Nephron progenitor cell (in vitro differentiated cells): ENCODE data around the gene BRD3.

ENCODE experiments used
- DNase-seq: peaks from one replicate; pipeline ENCODE4 v3.0.0; 2021
- H3K27ac Mint-ChIP-seq: 2 replicates; pipeline ENCODE4 v1.8.0; 2021; ENCODE audit warnings: mild to moderate bottlenecking, moderate library complexity, mixed read lengths
- H3K27me3 Mint-ChIP-seq: 2 replicates; pipeline ENCODE4 v1.8.0; 2021; ENCODE audit warnings: mild to moderate bottlenecking, low read depth, mixed read lengths; ENCODE audit not compliant: poor library complexity
- H3K36me3 Mint-ChIP-seq: 2 replicates; pipeline ENCODE4 v1.8.0; 2021; ENCODE audit warnings: low read depth, mixed read lengths
- H3K4me1 Mint-ChIP-seq: 2 replicates; pipeline ENCODE4 v1.8.0; 2021; ENCODE audit warnings: mixed read lengths
- H3K4me3 Mint-ChIP-seq: 2 replicates; pipeline ENCODE4 v1.8.0; 2021; ENCODE audit warnings: mild to moderate bottlenecking, moderate library complexity, mixed read lengths
- H3K9me3 Mint-ChIP-seq: 2 replicates; pipeline ENCODE4 v1.8.0; 2021; ENCODE audit warnings: mild to moderate bottlenecking, moderate library complexity, mixed read lengths
- CTCF ChIP-seq: fragments of 200-600 bp; sonication (generic); IDR thresholded peaks from 2 replicates; pipeline ENCODE4 v1.5.0; 2021; ENCODE audit warnings: antibody characterized with exemption

BRD3 gene

DNA sequence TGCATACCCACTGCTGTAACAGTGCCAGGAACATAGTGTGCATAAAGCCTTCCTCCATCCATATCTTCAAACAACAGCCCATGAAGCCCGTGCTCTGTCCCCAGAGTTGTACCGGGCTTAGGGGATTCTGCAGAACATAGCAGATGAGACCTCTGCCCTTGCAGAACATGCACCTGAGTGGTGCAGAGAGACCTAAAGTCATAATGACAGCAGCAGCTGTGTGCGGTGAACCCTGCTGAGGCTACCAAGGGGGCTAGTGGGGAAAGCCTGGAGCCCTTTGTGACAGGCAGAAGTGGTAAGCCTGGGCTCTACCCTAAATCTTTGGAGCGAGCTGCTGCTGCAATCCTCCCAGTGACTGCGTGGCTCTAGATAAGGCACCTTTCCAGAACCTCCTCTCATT lies 32.2 kb upstream of the BRD3 start:
- no peak overlapping the region for H3K27ac Mint-ChIP-seq
- H3K9me3 Mint-ChIP-seq = peaks cover 22% of the 10 kb centered on the region

GRCh38 chr9:134099123-134099761 lies 31.4 kb upstream of the BRD3 start:
- TF ChIP-seq CTCF = peak; percentile 58
- H3K27ac Mint-ChIP-seq = no peak overlapping the region
- H3K4me1 Mint-ChIP-seq = no peaks in the 10 kb centered on the region
- H3K27me3 Mint-ChIP-seq = peaks cover 51% of the 10 kb centered on the region
- H3K9me3 Mint-ChIP-seq = peaks cover 14% of the 10 kb centered on the region
- peaks cover 5% of the 10 kb centered on the region for H3K36me3 Mint-ChIP-seq
- DNase-seq = peak; percentile 14
- H3K4me3 Mint-ChIP-seq = no peak overlapping the region

More for the DNA sequence above, 32.2 kb upstream of the BRD3 start:
- H3K36me3 Mint-ChIP-seq = peaks cover 5% of the 10 kb centered on the region
- no peak for DNase-seq
- H3K27me3 Mint-ChIP-seq = peaks cover 50% of the 10 kb centered on the region
- no peaks in the 10 kb centered on the region for H3K4me1 Mint-ChIP-seq
- TF ChIP-seq CTCF = no peak
- no peak overlapping the region for H3K4me3 Mint-ChIP-seq

DNA sequence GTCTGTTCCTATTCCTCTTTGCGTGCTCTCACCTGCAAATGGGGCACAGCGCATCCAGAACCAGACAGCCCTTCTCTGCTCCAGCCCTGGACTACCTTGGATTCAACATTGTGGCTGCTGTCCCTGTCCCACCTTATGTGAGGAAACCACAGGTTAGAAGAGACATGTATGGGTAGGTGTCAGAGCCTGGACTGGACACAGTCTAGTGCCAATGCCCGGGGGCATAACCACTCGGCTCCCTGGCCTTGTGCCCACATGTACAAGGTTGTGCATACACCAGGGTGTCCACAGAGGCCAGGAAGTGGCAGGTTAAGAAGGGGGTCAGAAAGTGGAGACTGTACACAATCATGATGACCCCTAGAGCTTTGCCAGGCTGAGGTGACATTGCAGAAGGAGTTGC lies 22.1 kb upstream of the BRD3 start:
- Mint-ChIP-seq H3K9me3 (peaks cover 20% of the 10 kb centered on the region), H3K4me3 (no peak overlapping the region), H3K27ac (no peak overlapping the region), H3K4me1 (no peaks in the 10 kb centered on the region), H3K36me3 (no peaks in the 10 kb centered on the region), H3K27me3 (peaks cover 32% of the 10 kb centered on the region)
- no peak for TF ChIP-seq CTCF
- DNase-seq = no peak

- H3K4me3 Mint-ChIP-seq = no peak overlapping the region
- H3K27ac Mint-ChIP-seq = no peak overlapping the region
- H3K27me3 Mint-ChIP-seq = peaks cover 36% of the 10 kb centered on the region
Measured at GRCh38 chr9:134088063-134088725, 20.4 kb upstream of the BRD3 start.

GRCh38 chr9:134085674-134086073 lies 17.8 kb upstream of the BRD3 start:
- Mint-ChIP-seq H3K36me3 (no peaks in the 10 kb centered on the region), H3K27me3 (peaks cover 46% of the 10 kb centered on the region), H3K4me3 (no peak overlapping the region), H3K27ac (no peak overlapping the region), H3K4me1 (no peaks in the 10 kb centered on the region), H3K9me3 (peaks cover 22% of the 10 kb centered on the region)
- no peak for TF ChIP-seq CTCF
- no peak for DNase-seq

More at GRCh38 chr9:134088063-134088725, 20.4 kb upstream of the BRD3 start:
- no peak for TF ChIP-seq CTCF
- Mint-ChIP-seq H3K4me1 (no peaks in the 10 kb centered on the region), H3K36me3 (no peaks in the 10 kb centered on the region), H3K9me3 (peaks cover 24% of the 10 kb centered on the region)
- no peak for DNase-seq

- TF ChIP-seq CTCF = no peak
- H3K9me3 Mint-ChIP-seq = peaks cover 35% of the 10 kb centered on the region
- peaks cover 51% of the 10 kb centered on the region for H3K27me3 Mint-ChIP-seq
- H3K36me3 Mint-ChIP-seq = no peaks in the 10 kb centered on the region
- H3K27ac Mint-ChIP-seq = no peak overlapping the region
- H3K4me1 Mint-ChIP-seq = no peaks in the 10 kb centered on the region
- no peak overlapping the region for H3K4me3 Mint-ChIP-seq
- DNase-seq = no peak
Measured at GRCh38 chr9:134083451-134083850, 15.6 kb upstream of the BRD3 start.
